GM12878 (cell line): ENCODE data around the gene CACTIN. TPM values are rescaled to one million over a fixed set of nuclear protein-coding genes. Genes with fewer than 3 reads are reported as not detected.

Source experiments
- ATAC-seq: fragments of 200-7000 bp; cut with Tn5 transposase; 3 replicates; pipeline ENCODE4 v1.9.1; 2020; ENCODE audit warnings: mild to moderate bottlenecking, moderate library complexity
- BruUV-seq: library from RNA; stranded (reverse); fragments of 400-500 nt; replicated peaks from 2 replicates; lab custom pipeline; 2021; lab: Mats Ljungman, UMichigan
- CTCF ChIA-PET: fragments of 300-600 bp; sonication (Branson Sonifier 250); formaldehyde crosslinking; extraction: SDS; loops from one replicate; lab custom pipeline; 2021; ENCODE audit warnings: inconsistent platforms; lab: Yijun Ruan, JAX
- POLR2A ChIA-PET: fragments of 350-600 bp; formaldehyde crosslinking; extraction: SDS; loops from one replicate; lab custom pipeline; 2021; ENCODE audit warnings: inconsistent platforms; lab: Charles Lee
- RAD21 ChIA-PET: fragments of 300-600 bp; sonication (Branson Sonifier 250); formaldehyde crosslinking; loops from one replicate; lab custom pipeline; 2023; ENCODE audit warnings: antibody characterized with exemption; ENCODE audit not compliant: unreplicated experiment; lab: Charles Lee
- SMC1A ChIA-PET: fragments of 300-600 bp; sonication (Branson Sonifier 250); formaldehyde crosslinking; loops from one replicate; lab custom pipeline; 2023; ENCODE audit not compliant: unreplicated experiment, uncharacterized antibody; lab: Charles Lee
- DNase-seq: peaks from one replicate; pipeline ENCODE4 v3.0.0-alpha.2; 2011; ENCODE audit warnings: low read depth, low spot score
- FAIRE-seq: peaks from 3 replicates; lab custom pipeline; 2011; peaks lifted over from hg19 to GRCh38; lab: Jason Lieb, UNC
- H2AFZ ChIP-seq: 2 replicates; pipeline ENCODE4 v1.6.0; 2011; ENCODE audit warnings: low read depth, low read length, control low read depth; ENCODE audit not compliant: control insufficient read depth
- H3K27ac ChIP-seq: 2 replicates; pipeline ENCODE4 v1.5.1; 2011; ENCODE audit warnings: control low read depth; ENCODE audit not compliant: control insufficient read depth, insufficient read depth
- H3K27me3 ChIP-seq, 2 experiments: replicated peaks in 1 of 2; 2 replicates each; pipeline versions ENCODE4 v1.6.0 to v1.6.1; 2011; ENCODE audit warnings: low read length in 1 of 2; ENCODE audit not compliant: control insufficient read depth in 2 of 2, insufficient read depth in 2 of 2
- H3K36me3 ChIP-seq, 2 experiments: 2 replicates each; pipeline ENCODE4 v1.5.1; 2011; ENCODE audit warnings: low read length in 1 of 2; ENCODE audit not compliant: control insufficient read depth in 2 of 2, insufficient read depth in 2 of 2
- H3K4me1 ChIP-seq: 2 replicates; pipeline ENCODE4 v1.6.1; 2011; ENCODE audit warnings: mild to moderate bottlenecking, low read length, moderate library complexity, mixed read lengths; ENCODE audit not compliant: control insufficient read depth, insufficient read depth
- H3K4me2 ChIP-seq: 2 replicates; pipeline ENCODE4 v1.6.0; 2011; ENCODE audit warnings: control low read depth; ENCODE audit not compliant: control insufficient read depth, insufficient read depth
- H3K4me3 ChIP-seq: fragments of 200-600 bp; sonication (generic); 2 replicates; pipeline ENCODE4 v1.5.1; 2016
- H3K79me2 ChIP-seq: 2 replicates; pipeline ENCODE4 v1.6.0; 2011; ENCODE audit warnings: low read length; ENCODE audit not compliant: control insufficient read depth, insufficient read depth
- H3K9ac ChIP-seq: 2 replicates; pipeline ENCODE4 v1.8.0; 2011; ENCODE audit warnings: low read length, control low read depth, mixed read lengths; ENCODE audit not compliant: control insufficient read depth, insufficient read depth
- H3K9me3 ChIP-seq: replicated peaks from 3 replicates; pipeline ENCODE4 v1.5.1; 2011; ENCODE audit warnings: mild to moderate bottlenecking, low read length; ENCODE audit not compliant: control insufficient read depth, insufficient read depth
- H4K20me1 ChIP-seq: 2 replicates; pipeline ENCODE4 v1.6.0; 2011; ENCODE audit not compliant: control insufficient read depth, insufficient read depth
- CBFB ChIP-seq: IDR thresholded peaks from 2 replicates; pipeline ENCODE4 v1.6.1; 2016; ENCODE audit warnings: antibody characterized with exemption, low read depth
- CBX3 ChIP-seq: fragments of 200-600 bp; sonication (generic); IDR thresholded peaks from 2 replicates; pipeline ENCODE4 v1.6.1; 2016; ENCODE audit warnings: low read depth, borderline replicate concordance
- ETV6 ChIP-seq, 2 experiments: fragments of 450-650 bp in 1 of 2; IDR thresholded peaks in 1 of 2; conservative IDR thresholded peaks in 1 of 2; 2 replicates each; pipeline ENCODE4 v1.6.1; 2014; ENCODE audit warnings: antibody characterized with exemption in 1 of 2, borderline replicate concordance in 1 of 2, low read depth in 1 of 2, mild to moderate bottlenecking in 1 of 2, moderate library complexity in 1 of 2
- IRF4 ChIP-seq: IDR thresholded peaks from 2 replicates; pipeline ENCODE4 v1.6.1; 2011; ENCODE audit warnings: low read depth, low read length
- KAT2A ChIP-seq: conservative IDR thresholded peaks from 2 replicates; pipeline ENCODE4 v1.6.1; 2011; ENCODE audit warnings: low read depth, low read length; ENCODE audit not compliant: control insufficient read depth
- NFIC ChIP-seq: IDR thresholded peaks from 2 replicates; pipeline ENCODE4 v1.6.1; 2012; ENCODE audit warnings: low read depth, mild to moderate bottlenecking, inconsistent platforms, low read length, moderate library complexity
- SREBF1 ChIP-seq: IDR thresholded peaks from 2 replicates; pipeline ENCODE4 v1.6.1; 2012; ENCODE audit warnings: mild to moderate bottlenecking, low read length
- SREBF2 ChIP-seq: IDR thresholded peaks from 2 replicates; pipeline ENCODE4 v1.6.1; 2012; ENCODE audit warnings: mild to moderate bottlenecking, low read length
- ZNF217 ChIP-seq: fragments of 450-650 bp; IDR thresholded peaks from 2 replicates; pipeline ENCODE4 v1.6.1; 2017; ENCODE audit warnings: antibody characterized with exemption, mild to moderate bottlenecking
- WGBS: methylation state at CpG from one replicate; pipeline ENCODE4 v1.1.6; 2016; ENCODE audit warnings: low lambda C conversion rate; ENCODE audit not compliant: insufficient replicate concordance, insufficient coverage; ENCODE audit errors: missing lambda C conversion rate; 5-methylcytosine and 5-hydroxymethylcytosine counted together
- in situ Hi-C: fragments of 300-500 bp; cut with MboI; formaldehyde crosslinking; loops from 9 replicates; pipeline ENCODE4 v1.14.3; 2018; ENCODE audit warnings: mixed read lengths
- intact Hi-C: fragments of 100-400 bp; cut with micrococcal nuclease; formaldehyde crosslinking; loops from one replicate; pipeline ENCODE4 v1.14.2; 2022; ENCODE audit not compliant: unreplicated experiment
- polyA plus RNA-seq, 11 experiments: library from polyadenylated mRNA; depleted of rRNA in 4 of 11; unstranded in 6 of 11; stranded (reverse) in 5 of 11; fragments of >200 nt; fragmentation: Nextera tagmentation in 4 of 11; fragmentation: Illumina TruSeq in 1 of 11; extraction: Ambion mirVana in 4 of 11; extraction: Trizol in 1 of 11; gene quantifications; 1 replicate in 1 of 11; 2 replicates in 10 of 11; pipeline versions ENCODE4 v1.2.1 to v1.2.3, GENCODE V29; 2011 to 2016; ENCODE audit warnings: inconsistent platforms in 2 of 11, missing spikeins in 2 of 11, low read depth in 1 of 11
- total RNA-seq, 4 experiments: library from RNA; depleted of rRNA in 3 of 4; stranded (reverse); fragments of >200 nt in 3 of 4; fragmentation: Illumina TruSeq in 1 of 4; extraction: Trizol in 1 of 4; gene quantifications; 2 replicates each; pipeline versions ENCODE4 v1.2.1 to v1.2.3, GENCODE V29; 2013 to 2021
- TF ChIP-seq, protein P1 (sequence below): fragments of 450-650 bp; IDR thresholded peaks from 2 replicates; pipeline ENCODE4 v1.6.1; 2018; ENCODE audit warnings: borderline replicate concordance, mild to moderate bottlenecking; ENCODE audit not compliant: partially characterized antibody
- TF ChIP-seq, protein P2 (sequence below): fragments of 450-650 bp; IDR thresholded peaks from 2 replicates; pipeline ENCODE4 v1.6.1; 2017; ENCODE audit warnings: borderline replicate concordance
- TF ChIP-seq, protein P3 (sequence below): fragments of 450-650 bp; IDR thresholded peaks from 2 replicates; pipeline ENCODE4 v1.6.1; 2018; ENCODE audit warnings: mild to moderate bottlenecking, low read depth, moderate library complexity; ENCODE audit not compliant: partially characterized antibody

The CACTIN gene
- total and polyA plus RNA-seq, 10 of the 15 experiments (the other 5 are each of a cell fraction or from before 2014, with no cell fraction given) = 0.40 to 31.4 (median 12.5) TPM

DNA sequence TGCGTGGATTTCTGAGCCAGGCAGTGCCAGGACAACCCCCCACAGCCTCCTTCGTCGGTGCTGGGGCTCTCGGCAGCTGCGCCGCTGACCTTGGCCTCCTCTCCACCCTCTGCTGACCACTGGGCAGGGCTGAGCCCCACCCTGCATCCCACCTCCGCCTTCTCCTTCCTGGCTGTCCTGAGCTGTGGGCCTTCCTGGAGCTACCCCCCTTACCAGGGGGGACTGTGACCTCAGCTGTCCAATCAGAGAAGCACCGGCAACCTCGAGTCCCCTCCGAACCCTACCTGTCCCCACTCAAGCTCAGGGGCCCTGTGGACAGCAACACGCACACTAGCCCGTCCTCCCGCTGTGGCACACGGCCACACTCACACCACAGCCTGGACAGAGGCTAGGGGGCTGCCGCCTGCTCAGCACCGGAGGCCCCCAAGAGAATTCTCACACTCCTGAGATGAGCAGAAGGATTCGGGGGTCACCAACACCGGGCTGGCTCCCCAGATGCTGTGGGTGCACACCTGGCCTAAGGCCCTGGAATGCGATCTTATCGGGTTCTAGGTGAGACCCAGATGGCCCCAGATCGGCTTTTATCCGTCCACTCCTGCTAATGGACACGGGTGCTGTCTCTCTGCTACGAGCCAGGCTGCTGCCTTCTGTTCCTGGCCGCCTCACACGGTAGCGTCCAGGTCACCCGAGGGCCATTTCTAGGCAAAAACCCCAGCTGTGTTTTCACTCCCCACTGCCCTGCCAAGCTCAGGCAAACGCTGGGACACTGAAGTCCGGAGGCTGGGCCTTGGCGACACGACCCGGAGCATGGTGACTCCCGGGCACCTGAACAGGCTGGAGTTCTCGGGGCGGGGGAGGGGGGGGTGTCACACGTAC is 32.5 kb upstream of the CACTIN start:
- Histone ChIP-seq H3K27ac (no peak overlapping the region), H3K4me3 (no peak overlapping the region), H3K79me2 (no peaks in the 10 kb centered on the region), H4K20me1 (no peaks in the 10 kb centered on the region), H3K4me1 (no peaks in the 10 kb centered on the region), H3K36me3 (peaks cover 3 to 6% of the 10 kb centered on the region in 2 experiments; a peak in 3 of 4 replicates), H3K9me3 (no peaks in the 10 kb centered on the region; the same call in 2 of the 3 replicates), H3K9ac (no peak overlapping the region), H2AFZ (no peak overlapping the region), H3K27me3 (no peaks in the 10 kb centered on the region), H3K4me2 (no peak overlapping the region)
- SMC1A ChIA-PET = no interaction called here
- intact Hi-C loops = no loop called here
- BruUV-seq = no TSS peak
- WGBS = 94% methylated on average over 37 of the region's 37 CpGs
- FAIRE-seq = no peak
- POLR2A ChIA-PET = interaction anchor here (0.6 kb wide), 1 partner anchor 56 kb away, joined by 4 read pairs; no protein-coding TSS in a partner anchor
- DNase-seq = no peak
- RAD21 ChIA-PET = no interaction called here
- in situ Hi-C loops = no loop called here
- CTCF ChIA-PET = no interaction called here
- no peak for ATAC-seq
- TF ChIP-seq SREBF2 = no peak
- TF ChIP-seq, protein P1, sequence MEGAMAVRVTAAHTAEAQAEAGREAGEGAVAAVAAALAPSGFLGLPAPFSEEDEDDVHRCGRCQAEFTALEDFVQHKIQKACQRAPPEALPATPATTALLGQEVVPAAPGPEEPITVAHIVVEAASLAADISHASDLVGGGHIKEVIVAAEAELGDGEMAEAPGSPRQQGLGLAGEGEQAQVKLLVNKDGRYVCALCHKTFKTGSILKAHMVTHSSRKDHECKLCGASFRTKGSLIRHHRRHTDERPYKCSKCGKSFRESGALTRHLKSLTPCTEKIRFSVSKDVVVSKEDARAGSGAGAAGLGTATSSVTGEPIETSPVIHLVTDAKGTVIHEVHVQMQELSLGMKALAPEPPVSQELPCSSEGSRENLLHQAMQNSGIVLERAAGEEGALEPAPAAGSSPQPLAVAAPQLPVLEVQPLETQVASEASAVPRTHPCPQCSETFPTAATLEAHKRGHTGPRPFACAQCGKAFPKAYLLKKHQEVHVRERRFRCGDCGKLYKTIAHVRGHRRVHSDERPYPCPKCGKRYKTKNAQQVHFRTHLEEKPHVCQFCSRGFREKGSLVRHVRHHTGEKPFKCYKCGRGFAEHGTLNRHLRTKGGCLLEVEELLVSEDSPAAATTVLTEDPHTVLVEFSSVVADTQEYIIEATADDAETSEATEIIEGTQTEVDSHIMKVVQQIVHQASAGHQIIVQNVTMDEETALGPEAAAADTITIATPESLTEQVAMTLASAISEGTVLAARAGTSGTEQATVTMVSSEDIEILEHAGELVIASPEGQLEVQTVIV = no peak
- no peak for TF ChIP-seq CBFB
- TF ChIP-seq KAT2A = no peak
- TF ChIP-seq, protein P2, sequence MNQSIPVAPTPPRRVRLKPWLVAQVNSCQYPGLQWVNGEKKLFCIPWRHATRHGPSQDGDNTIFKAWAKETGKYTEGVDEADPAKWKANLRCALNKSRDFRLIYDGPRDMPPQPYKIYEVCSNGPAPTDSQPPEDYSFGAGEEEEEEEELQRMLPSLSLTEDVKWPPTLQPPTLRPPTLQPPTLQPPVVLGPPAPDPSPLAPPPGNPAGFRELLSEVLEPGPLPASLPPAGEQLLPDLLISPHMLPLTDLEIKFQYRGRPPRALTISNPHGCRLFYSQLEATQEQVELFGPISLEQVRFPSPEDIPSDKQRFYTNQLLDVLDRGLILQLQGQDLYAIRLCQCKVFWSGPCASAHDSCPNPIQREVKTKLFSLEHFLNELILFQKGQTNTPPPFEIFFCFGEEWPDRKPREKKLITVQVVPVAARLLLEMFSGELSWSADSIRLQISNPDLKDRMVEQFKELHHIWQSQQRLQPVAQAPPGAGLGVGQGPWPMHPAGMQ = no peak
- TF ChIP-seq NFIC = no peak
- no peak for TF ChIP-seq ETV6 (conservative IDR thresholded peaks at IDR 0.05 in 1 of 2, IDR thresholded peaks at IDR 0.05 in 1 of 2; ENCODE audit: borderline replicate concordance in 1 of 2, low read depth in 1 of 2)
- no peak for TF ChIP-seq CBX3
- TF ChIP-seq ZNF217 = no peak
- TF ChIP-seq SREBF1 = no peak
- TF ChIP-seq, protein P3, sequence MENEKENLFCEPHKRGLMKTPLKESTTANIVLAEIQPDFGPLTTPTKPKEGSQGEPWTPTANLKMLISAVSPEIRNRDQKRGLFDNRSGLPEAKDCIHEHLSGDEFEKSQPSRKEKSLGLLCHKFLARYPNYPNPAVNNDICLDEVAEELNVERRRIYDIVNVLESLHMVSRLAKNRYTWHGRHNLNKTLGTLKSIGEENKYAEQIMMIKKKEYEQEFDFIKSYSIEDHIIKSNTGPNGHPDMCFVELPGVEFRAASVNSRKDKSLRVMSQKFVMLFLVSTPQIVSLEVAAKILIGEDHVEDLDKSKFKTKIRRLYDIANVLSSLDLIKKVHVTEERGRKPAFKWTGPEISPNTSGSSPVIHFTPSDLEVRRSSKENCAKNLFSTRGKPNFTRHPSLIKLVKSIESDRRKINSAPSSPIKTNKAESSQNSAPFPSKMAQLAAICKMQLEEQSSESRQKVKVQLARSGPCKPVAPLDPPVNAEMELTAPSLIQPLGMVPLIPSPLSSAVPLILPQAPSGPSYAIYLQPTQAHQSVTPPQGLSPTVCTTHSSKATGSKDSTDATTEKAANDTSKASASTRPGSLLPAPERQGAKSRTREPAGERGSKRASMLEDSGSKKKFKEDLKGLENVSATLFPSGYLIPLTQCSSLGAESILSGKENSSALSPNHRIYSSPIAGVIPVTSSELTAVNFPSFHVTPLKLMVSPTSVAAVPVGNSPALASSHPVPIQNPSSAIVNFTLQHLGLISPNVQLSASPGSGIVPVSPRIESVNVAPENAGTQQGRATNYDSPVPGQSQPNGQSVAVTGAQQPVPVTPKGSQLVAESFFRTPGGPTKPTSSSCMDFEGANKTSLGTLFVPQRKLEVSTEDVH = no peak
- TF ChIP-seq IRF4 = no peak
